Progenitor cell of endocrine pancreas (in vitro differentiated cells): ENCODE results near the gene SSTR5. TPM values are rescaled to one million over a fixed set of nuclear protein-coding genes. Genes with fewer than 3 reads are reported as not detected.

ENCODE experiments used
- DNase-seq: peaks from one replicate; pipeline ENCODE4 v3.0.0; 2021; ENCODE audit warnings: low spot score; ENCODE audit not compliant: unreplicated experiment
- H3K27ac Mint-ChIP-seq: 2 replicates; pipeline ENCODE4 v1.8.0; 2021; ENCODE audit warnings: mild to moderate bottlenecking, moderate library complexity, mixed read lengths
- H3K27me3 Mint-ChIP-seq: 2 replicates; pipeline ENCODE4 v1.8.0; 2021; ENCODE audit warnings: mixed read lengths
- H3K36me3 Mint-ChIP-seq: 2 replicates; pipeline ENCODE4 v1.8.0; 2022; ENCODE audit warnings: mixed read lengths; ENCODE audit not compliant: insufficient read depth
- H3K4me1 Mint-ChIP-seq: 2 replicates; pipeline ENCODE4 v1.8.0; 2021; ENCODE audit warnings: low read depth, mixed read lengths
- H3K4me3 Mint-ChIP-seq: 2 replicates; pipeline ENCODE4 v1.8.0; 2021; ENCODE audit warnings: low read depth, mild to moderate bottlenecking, moderate library complexity, mixed read lengths
- H3K9me3 Mint-ChIP-seq: 2 replicates; pipeline ENCODE4 v1.8.0; 2021; ENCODE audit warnings: low read depth, mixed read lengths
- total RNA-seq: library from RNA; stranded (reverse); gene quantifications from 2 replicates; pipeline ENCODE4 v1.2.1, GENCODE V29; 2021
- TF ChIP-seq, protein P1 (sequence below): fragments of 200-600 bp; sonication (generic); IDR thresholded peaks from one replicate; pipeline ENCODE4 v1.5.0; 2021; ENCODE audit warnings: antibody characterized with exemption, mild to moderate bottlenecking; ENCODE audit not compliant: unreplicated experiment

SSTR5 gene
- total RNA-seq, 1 donor from 2014 or later: 1.4 TPM

DNA sequence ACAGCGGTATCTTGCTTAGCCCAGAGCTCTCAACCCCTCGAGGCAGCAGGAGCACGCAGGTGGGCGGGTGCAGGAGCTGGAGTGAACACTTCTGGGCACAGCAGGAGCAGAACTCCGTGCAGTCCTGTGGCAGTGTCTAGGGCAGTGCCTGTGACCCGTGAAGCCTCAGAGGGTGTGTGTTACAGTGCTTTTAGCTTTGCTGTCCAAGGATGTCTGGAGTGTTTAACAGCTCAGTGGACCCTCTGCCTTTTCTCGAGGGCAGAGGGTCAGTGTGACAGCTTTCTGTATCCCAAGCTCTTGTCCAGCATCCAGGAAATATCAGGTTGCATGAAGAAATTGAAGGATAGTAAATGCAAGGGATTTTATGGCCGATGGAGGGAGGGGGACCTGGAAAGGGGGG lies 16.4 kb upstream of the SSTR5 start:
- peaks cover 4% of the 10 kb centered on the region for H3K27me3 Mint-ChIP-seq
- no peak overlapping the region for H3K4me3 Mint-ChIP-seq
- no peaks in the 10 kb centered on the region for H3K4me1 Mint-ChIP-seq
- H3K36me3 Mint-ChIP-seq: no peaks in the 10 kb centered on the region
- no peak for DNase-seq
- TF ChIP-seq, protein P1, sequence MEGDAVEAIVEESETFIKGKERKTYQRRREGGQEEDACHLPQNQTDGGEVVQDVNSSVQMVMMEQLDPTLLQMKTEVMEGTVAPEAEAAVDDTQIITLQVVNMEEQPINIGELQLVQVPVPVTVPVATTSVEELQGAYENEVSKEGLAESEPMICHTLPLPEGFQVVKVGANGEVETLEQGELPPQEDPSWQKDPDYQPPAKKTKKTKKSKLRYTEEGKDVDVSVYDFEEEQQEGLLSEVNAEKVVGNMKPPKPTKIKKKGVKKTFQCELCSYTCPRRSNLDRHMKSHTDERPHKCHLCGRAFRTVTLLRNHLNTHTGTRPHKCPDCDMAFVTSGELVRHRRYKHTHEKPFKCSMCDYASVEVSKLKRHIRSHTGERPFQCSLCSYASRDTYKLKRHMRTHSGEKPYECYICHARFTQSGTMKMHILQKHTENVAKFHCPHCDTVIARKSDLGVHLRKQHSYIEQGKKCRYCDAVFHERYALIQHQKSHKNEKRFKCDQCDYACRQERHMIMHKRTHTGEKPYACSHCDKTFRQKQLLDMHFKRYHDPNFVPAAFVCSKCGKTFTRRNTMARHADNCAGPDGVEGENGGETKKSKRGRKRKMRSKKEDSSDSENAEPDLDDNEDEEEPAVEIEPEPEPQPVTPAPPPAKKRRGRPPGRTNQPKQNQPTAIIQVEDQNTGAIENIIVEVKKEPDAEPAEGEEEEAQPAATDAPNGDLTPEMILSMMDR: no peak
- H3K27ac Mint-ChIP-seq: no peak overlapping the region
- H3K9me3 Mint-ChIP-seq: peaks cover 4% of the 10 kb centered on the region

DNA sequence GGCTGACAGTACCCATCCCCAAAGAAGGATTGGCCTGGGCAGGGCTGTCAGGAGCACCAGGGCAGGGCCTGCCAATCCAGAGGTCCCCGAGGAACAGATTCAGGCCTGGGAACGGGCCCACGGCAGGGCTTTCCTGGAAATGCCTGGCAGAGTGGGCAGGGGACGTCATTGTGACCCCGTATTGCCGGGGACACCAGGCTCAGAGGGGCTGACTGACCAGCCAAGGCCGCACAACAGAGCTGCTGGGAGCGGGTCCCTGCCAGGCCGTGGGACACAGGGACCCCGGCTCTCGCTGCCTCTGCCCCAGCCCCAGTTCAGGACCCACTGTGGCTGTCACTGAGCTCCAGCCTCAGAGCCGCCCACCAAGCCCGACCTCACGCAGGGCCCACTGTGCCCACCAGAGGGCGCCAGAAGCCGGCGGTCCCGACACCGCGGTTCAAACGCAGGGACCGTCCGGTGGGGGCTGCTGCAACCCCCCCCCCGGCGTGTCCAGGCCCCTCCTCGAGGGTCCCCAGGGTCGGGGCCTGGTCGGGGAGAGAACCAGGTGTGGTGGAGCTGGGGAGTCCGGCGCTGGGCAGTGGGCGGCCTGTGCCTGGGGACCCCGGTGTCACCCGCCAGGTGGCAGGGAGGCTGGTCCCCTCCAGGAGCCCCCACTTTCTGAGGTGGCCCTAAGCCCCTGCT lies 15.2 kb upstream of the SSTR5 start:
- TF ChIP-seq, protein P1: peak; percentile 95
- H3K4me3 Mint-ChIP-seq: no peak overlapping the region
- H3K27ac Mint-ChIP-seq: no peak overlapping the region
- H3K4me1 Mint-ChIP-seq: no peaks in the 10 kb centered on the region
- peaks cover 4% of the 10 kb centered on the region for H3K27me3 Mint-ChIP-seq
- peak; percentile 72 for DNase-seq
- H3K9me3 Mint-ChIP-seq: peaks cover 4% of the 10 kb centered on the region
- H3K36me3 Mint-ChIP-seq: no peaks in the 10 kb centered on the region

DNA sequence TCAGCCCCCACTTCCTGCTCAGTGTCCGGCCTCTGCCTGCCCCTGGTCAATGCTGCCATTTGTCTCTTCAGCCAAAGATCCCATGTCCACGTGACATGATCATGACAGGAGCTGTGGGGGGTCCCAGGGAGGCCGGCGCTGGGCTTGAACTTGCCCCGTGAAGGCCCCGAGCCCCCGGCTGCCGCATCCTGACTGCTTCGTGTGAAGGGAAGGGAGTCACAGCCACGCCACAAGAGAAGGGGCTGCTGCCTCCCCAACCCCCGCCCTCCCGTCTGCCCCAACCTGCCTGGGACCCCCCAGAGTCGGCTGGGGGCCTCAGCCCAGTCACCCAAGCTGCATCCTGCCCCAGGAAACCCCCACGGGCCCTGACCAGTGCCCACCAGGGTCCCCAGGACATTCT lies 14.3 kb upstream of the SSTR5 start:
- H3K27me3 Mint-ChIP-seq: peaks cover 4% of the 10 kb centered on the region
- TF ChIP-seq, protein P1: no peak
- DNase-seq: no peak
- H3K27ac Mint-ChIP-seq: no peak overlapping the region
- H3K4me1 Mint-ChIP-seq: no peaks in the 10 kb centered on the region
- H3K36me3 Mint-ChIP-seq: no peaks in the 10 kb centered on the region
- peaks cover 4% of the 10 kb centered on the region for H3K9me3 Mint-ChIP-seq
- no peak overlapping the region for H3K4me3 Mint-ChIP-seq

DNA sequence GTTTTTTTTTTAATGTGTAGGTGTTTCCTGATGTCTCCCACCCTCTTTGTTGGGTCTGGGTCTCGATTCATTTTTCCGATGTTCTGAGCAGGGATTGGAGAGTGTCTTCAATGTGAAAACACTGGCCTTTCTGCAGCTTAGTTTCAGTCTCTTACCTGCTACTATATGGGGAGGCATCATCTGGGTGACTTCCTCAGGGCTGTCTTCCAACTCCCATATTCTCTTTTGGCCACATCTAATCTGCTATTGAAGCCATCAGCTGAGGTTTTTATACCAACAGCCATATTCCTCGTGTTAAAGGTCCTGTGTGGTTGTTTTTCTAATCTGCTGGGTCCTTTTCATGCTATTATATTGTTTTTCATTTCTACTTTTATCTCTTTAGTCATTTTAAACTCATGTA lies 13.2 kb upstream of the SSTR5 start:
- Mint-ChIP-seq H3K4me1 (no peaks in the 10 kb centered on the region), H3K27me3 (peaks cover 7% of the 10 kb centered on the region), H3K27ac (no peak overlapping the region), H3K36me3 (no peaks in the 10 kb centered on the region), H3K4me3 (no peak overlapping the region), H3K9me3 (peaks cover 4% of the 10 kb centered on the region)
- no peak for DNase-seq
- TF ChIP-seq, protein P1: no peak

DNA sequence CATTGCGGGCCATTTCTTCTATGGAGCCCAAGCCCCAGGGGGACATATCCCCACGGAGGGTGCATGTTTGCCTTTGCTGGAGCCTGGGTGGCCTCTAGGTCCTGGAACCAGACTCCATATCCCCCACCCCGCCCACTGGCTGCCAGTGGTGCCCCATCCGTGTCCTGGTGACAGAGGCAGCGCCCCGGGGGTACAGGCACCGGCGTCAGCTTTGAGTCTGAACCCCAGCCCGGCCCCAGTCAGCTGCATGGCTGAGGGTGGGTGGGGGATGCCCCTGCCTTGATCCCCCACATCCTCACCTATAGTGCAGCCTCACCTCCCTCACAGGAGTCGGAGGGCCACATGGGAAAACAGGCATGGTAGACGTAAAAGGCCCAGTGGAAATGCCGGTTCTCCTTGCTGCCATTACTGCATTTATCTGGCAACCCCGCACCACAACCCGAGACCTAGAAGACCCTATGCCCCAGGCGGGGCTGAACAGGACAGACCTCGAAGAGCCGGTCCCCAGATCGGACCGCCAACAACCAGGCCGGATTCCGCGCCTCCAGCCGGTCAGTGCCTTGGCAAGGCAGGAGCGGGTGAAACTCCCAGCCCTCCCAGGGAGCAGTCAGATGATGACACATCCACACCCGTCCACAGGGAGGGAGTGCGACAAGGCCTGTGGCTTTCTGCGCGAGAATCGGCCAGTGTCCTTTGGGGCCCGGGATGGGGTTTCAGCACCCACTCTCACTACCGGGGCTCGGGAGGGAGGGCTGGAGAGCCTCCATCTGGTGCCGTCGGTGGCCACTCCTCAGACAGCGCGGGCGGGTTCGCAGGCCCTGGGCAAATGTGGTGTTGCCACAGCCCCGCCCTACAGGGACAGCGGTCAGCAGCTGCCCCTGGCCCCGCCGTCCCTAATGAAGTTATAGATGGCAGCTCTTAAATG lies 11.9 kb upstream of the SSTR5 start:
- Mint-ChIP-seq H3K4me3 (no peak overlapping the region), H3K36me3 (no peaks in the 10 kb centered on the region), H3K4me1 (no peaks in the 10 kb centered on the region), H3K9me3 (peaks cover 4% of the 10 kb centered on the region), H3K27ac (no peak overlapping the region), H3K27me3 (peaks cover 11% of the 10 kb centered on the region)
- no peak for DNase-seq
- TF ChIP-seq, protein P1: no peak
